Uterus (tissue), 4 donors: ENCODE measurements around the gene ARHGAP8. TPM values are rescaled to one million over a fixed set of nuclear protein-coding genes. Genes with fewer than 3 reads are reported as not detected.

ENCODE experiments used
- DNase-seq, 2 donors: peaks; one replicate each; pipeline ENCODE4 v3.0.0-alpha.2; 2019 to 2020
- H3K27ac ChIP-seq, 2 donors: fragments of 200-600 bp; sonication (generic); 1 replicate in 1 of 2; 2 replicates in 1 of 2; pipeline ENCODE4 v1.5.1; 2016 to 2018
- H3K27me3 ChIP-seq, 2 donors: fragments of 200-600 bp; sonication (generic); one replicate each; pipeline ENCODE4 v1.5.1; 2018 to 2019; ENCODE audit warnings: control low read depth in 1 of 2
- H3K36me3 ChIP-seq, 2 donors: fragments of 200-600 bp; sonication (generic); one replicate each; pipeline ENCODE4 v1.5.1; 2019; ENCODE audit warnings: control low read depth in 1 of 2
- H3K4me1 ChIP-seq, 2 donors: fragments of 200-600 bp; sonication (generic); one replicate each; pipeline ENCODE4 v1.5.1; 2018 to 2019; ENCODE audit warnings: control low read depth in 1 of 2
- H3K4me3 ChIP-seq, 2 donors: fragments of 200-600 bp; sonication (generic); 1 replicate in 1 of 2; 2 replicates in 1 of 2; pipeline ENCODE4 v1.5.1; 2018 to 2019; ENCODE audit warnings: mild to moderate bottlenecking in 1 of 2
- H3K9me3 ChIP-seq, 2 donors: fragments of 200-600 bp; sonication (generic); one replicate each; pipeline ENCODE4 v1.5.1; 2019; ENCODE audit warnings: control low read depth in 1 of 2
- POLR2A ChIP-seq, 2 donors: fragments of 450-650 bp; IDR thresholded peaks; one replicate each; pipeline ENCODE4 v1.6.1; 2016; ENCODE audit warnings: antibody characterized with exemption in 2 of 2, mild to moderate bottlenecking in 1 of 2, moderate library complexity in 1 of 2
- intact Hi-C: fragments of 100-400 bp; cut with DNase I; formaldehyde crosslinking; loops from one replicate; pipeline ENCODE4 v1.15.1; 2023; ENCODE audit warnings: low total_unique reads
- total RNA-seq, 4 donors: library from RNA; depleted of rRNA in 3 of 4; stranded (reverse); fragments of >200 nt in 3 of 4; gene quantifications; one replicate each; pipeline versions ENCODE4 v1.1.0 to v1.2.4, GENCODE V29; 2014 to 2023
- TF ChIP-seq, protein P1 (sequence below), 4 experiments: fragments of 200-600 bp in 2 of 4; fragments of 450-650 bp in 2 of 4; sonication (generic) in 2 of 4; IDR thresholded peaks; one replicate each; pipeline ENCODE4 v1.5.1; 2016 to 2019; ENCODE audit warnings: antibody characterized with exemption in 4 of 4, mild to moderate bottlenecking in 2 of 4, moderate library complexity in 1 of 4
- donor health status: DM: yes; HTN: yes; CAD: no.

The ARHGAP8 gene
- total RNA-seq, 4 donors from 2014 or later: 1.8 to 4.4 TPM; not detected in 2

DNA sequence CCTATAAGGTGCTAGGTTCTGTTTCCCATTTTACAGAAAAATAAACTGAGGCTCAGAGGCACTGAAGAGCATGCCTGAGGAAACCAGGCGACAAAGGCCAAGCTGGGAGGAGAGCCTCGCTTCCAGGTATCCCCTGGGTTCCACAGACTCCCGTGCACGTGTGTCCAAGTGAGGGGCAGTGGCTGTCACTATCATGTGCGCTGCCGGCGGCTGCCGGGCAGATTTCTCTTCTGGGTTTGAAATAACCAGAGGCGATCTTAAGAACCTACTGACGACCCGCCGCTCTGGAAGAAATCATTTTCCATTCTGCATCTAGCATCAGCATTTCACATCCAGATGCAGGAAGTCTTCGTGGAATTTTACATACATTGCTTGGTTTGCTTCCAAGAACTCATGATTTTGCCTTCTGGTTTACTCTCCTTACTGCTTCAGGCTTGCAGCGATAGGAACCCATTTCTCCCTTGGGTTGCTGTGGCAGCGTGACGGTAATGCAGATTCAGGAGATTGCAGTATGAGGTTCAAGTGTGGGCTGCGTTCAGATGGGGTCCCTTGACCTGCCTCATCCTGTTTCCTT lies 28.6 kb downstream of the ARHGAP8 start:
- intact Hi-C loops: no loop called here
- TF ChIP-seq, protein P1, sequence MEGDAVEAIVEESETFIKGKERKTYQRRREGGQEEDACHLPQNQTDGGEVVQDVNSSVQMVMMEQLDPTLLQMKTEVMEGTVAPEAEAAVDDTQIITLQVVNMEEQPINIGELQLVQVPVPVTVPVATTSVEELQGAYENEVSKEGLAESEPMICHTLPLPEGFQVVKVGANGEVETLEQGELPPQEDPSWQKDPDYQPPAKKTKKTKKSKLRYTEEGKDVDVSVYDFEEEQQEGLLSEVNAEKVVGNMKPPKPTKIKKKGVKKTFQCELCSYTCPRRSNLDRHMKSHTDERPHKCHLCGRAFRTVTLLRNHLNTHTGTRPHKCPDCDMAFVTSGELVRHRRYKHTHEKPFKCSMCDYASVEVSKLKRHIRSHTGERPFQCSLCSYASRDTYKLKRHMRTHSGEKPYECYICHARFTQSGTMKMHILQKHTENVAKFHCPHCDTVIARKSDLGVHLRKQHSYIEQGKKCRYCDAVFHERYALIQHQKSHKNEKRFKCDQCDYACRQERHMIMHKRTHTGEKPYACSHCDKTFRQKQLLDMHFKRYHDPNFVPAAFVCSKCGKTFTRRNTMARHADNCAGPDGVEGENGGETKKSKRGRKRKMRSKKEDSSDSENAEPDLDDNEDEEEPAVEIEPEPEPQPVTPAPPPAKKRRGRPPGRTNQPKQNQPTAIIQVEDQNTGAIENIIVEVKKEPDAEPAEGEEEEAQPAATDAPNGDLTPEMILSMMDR (IDR thresholded peaks at IDR 0.05): no peak
- no peak for TF ChIP-seq POLR2A (IDR thresholded peaks at IDR 0.05)
- no peaks in the 10 kb centered on the region for H3K4me1 ChIP-seq
- no peaks in the 10 kb centered on the region for H3K9me3 ChIP-seq
- no peaks in the 10 kb centered on the region for H3K36me3 ChIP-seq
- H3K4me3 ChIP-seq: no peak overlapping the region
- H3K27ac ChIP-seq: no peak overlapping the region
- no peaks in the 10 kb centered on the region for H3K27me3 ChIP-seq
- no peak for DNase-seq

DNA sequence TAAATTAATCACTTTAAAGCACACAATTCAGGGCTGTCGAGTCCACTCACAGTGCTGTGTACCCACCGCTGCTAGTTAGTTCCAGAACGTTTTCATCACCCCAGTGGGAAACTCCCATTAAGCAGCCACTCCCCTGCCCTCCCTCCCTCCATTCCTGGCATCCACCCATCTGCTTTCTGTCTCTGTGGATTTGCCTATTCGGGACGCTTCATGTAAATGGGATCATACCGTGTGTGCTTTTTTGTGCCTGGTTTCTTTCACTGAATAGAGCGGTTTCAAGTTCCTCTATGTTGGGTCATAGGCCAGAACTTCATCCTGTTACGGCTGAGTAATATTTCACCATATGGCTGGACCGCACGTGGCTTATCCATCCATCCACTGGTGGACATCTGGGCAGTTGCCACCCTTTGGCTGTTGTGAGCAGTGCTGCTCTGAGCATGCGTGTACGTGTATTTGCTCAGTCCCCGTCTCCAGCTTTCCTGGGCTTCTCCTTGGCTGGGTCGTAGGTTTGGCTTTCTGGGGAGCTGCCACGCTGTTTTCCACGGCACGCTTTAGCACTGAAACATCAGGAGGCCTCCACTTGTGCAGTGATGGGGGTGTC lies 30.1 kb downstream of the ARHGAP8 start:
- Histone ChIP-seq H3K27ac (no peak overlapping the region), H3K27me3 (no peaks in the 10 kb centered on the region)

DNA sequence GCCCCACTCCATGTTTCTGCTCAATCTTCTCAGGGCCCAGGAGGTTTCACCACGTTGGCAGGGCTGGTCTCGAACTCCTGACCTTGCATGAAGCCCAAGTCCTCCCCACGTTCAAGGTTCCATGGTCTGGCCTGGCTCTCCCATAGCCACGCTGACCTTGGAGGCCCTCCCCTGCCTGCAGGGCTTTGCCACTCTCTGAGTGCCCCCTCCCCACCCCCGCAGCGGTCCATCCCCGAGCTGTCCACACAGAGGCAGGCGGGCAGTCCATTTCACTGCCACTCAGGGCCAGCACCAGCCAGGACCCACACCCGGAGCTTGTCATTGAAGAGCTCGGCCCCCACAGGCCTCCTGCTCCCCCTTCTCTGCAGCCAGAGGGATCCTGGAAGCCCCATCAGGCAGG lies 30.7 kb downstream of the ARHGAP8 start:
- TF ChIP-seq, protein P1 (IDR thresholded peaks at IDR 0.05): no peak
- TF ChIP-seq POLR2A (IDR thresholded peaks at IDR 0.05): no peak

More for the DNA sequence above, 30.1 kb downstream of the ARHGAP8 start:
- TF ChIP-seq, protein P1 (IDR thresholded peaks at IDR 0.05): no peak
- TF ChIP-seq POLR2A (IDR thresholded peaks at IDR 0.05): no peak
- intact Hi-C loops: no loop called here
- Histone ChIP-seq H3K9me3 (no peaks in the 10 kb centered on the region), H3K4me1 (no peaks in the 10 kb centered on the region), H3K4me3 (no peak overlapping the region), H3K36me3 (no peaks in the 10 kb centered on the region)
- no peak for DNase-seq

DNA sequence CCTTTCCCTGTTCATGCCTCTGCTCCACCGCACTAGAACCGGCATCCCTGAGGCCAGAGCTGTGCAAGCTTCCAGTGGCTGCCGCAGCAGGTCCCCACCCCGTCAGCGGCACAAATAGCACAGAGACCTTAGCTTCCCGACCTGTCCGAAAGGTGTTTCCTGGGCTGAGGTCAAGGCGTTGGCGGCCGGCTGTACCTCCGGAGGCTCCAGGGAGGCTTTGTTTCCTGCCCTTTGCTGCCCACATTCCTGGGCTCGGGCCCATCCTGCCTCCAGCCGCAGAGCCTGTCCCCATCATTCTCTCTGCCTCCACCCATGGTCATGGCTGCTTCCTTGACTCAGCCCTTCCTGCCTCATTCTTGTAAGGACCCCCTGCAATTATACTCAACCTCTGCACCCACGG lies 31.2 kb downstream of the ARHGAP8 start:
- no peaks in the 10 kb centered on the region for H3K27me3 ChIP-seq
- intact Hi-C loops: no loop called here
- TF ChIP-seq, protein P1 (IDR thresholded peaks at IDR 0.05): no peak
- no peak for TF ChIP-seq POLR2A (IDR thresholded peaks at IDR 0.05)

More for the DNA sequence above, 30.7 kb downstream of the ARHGAP8 start:
- no peaks in the 10 kb centered on the region for H3K27me3 ChIP-seq
- H3K36me3 ChIP-seq: no peaks in the 10 kb centered on the region
- H3K4me3 ChIP-seq: no peak overlapping the region
- intact Hi-C loops: no loop called here
- no peaks in the 10 kb centered on the region for H3K4me1 ChIP-seq
- no peak for DNase-seq
- H3K9me3 ChIP-seq: no peaks in the 10 kb centered on the region
- no peak overlapping the region for H3K27ac ChIP-seq

DNA sequence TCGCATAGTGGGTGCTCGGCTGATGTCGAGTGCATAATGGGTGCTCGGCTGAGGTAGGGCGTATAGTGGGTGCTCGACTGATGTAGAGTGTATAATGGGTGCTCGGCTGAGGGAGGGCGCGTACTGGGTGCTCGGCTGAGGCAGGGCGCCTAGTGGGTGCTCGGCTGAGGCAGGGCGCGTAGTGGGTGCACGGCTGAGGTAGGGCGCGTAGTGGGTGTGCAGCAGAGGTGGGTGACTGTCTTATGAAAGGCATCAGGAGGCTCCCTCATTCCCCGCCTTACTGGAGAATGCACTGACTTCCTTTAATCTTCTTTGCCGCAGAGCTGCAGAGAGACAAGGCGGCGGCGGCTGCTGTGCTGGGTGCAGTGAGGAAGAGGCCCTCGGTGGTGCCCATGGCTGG lies 33.8 kb downstream of the ARHGAP8 start:
- H3K27ac ChIP-seq: no peak overlapping the region
- no peaks in the 10 kb centered on the region for H3K27me3 ChIP-seq
- H3K9me3 ChIP-seq: no peaks in the 10 kb centered on the region
- DNase-seq: no peak
- H3K4me1 ChIP-seq: no peaks in the 10 kb centered on the region
- no peaks in the 10 kb centered on the region for H3K36me3 ChIP-seq
- TF ChIP-seq, protein P1 (IDR thresholded peaks at IDR 0.05): no peak
- no peak overlapping the region for H3K4me3 ChIP-seq
- intact Hi-C loops: no loop called here

More for the DNA sequence above, 31.2 kb downstream of the ARHGAP8 start:
- Histone ChIP-seq H3K9me3 (no peaks in the 10 kb centered on the region), H3K4me3 (no peak overlapping the region), H3K27ac (no peak overlapping the region), H3K4me1 (no peaks in the 10 kb centered on the region), H3K36me3 (no peaks in the 10 kb centered on the region)
- DNase-seq: no peak
